SIG-M5 (cell line): ENCODE results near the gene GALNT9.

Experiments
- DNase-seq: peaks from one replicate; lab custom pipeline; 2025; lab: John Stamatoyannopoulos, UW

Gene GALNT9

GRCh38 chr12:132292328-132293319 is 36.8 kb downstream of the GALNT9 start:
- no peak for DNase-seq

GRCh38 chr12:132291402-132292175 is 37.8 kb downstream of the GALNT9 start:
- DNase-seq, result no peak

- no peak for DNase-seq
Observed at GRCh38 chr12:132290203-132290540, 39.2 kb downstream of the GALNT9 start.

- DNase-seq, result no peak
Observed at GRCh38 chr12:132289356-132290202, 39.8 kb downstream of the GALNT9 start.

- no peak for DNase-seq
Observed at GRCh38 chr12:132288516-132289215, 40.7 kb downstream of the GALNT9 start.

- no peak for DNase-seq
Observed at GRCh38 chr12:132287391-132288238, 41.8 kb downstream of the GALNT9 start.

- DNase-seq, result no peak
Observed at GRCh38 chr12:132286912-132287311, 42.5 kb downstream of the GALNT9 start.

- DNase-seq, result no peak
Observed at GRCh38 chr12:132285991-132286681, 43.3 kb downstream of the GALNT9 start.

GRCh38 chr12:132284827-132285741 is 44.3 kb downstream of the GALNT9 start:
- no peak for DNase-seq

- no peak for DNase-seq
Observed at GRCh38 chr12:132284071-132284826, 45.1 kb downstream of the GALNT9 start.

GRCh38 chr12:132282950-132283771 is 46.2 kb downstream of the GALNT9 start:
- no peak for DNase-seq

GRCh38 chr12:132282031-132282949 is 47.1 kb downstream of the GALNT9 start:
- DNase-seq, result no peak

GRCh38 chr12:132281038-132281437 is 48.4 kb downstream of the GALNT9 start:
- DNase-seq, result no peak

- no peak for DNase-seq
Observed at GRCh38 chr12:132280406-132280805, 49.0 kb downstream of the GALNT9 start.

- DNase-seq, result no peak
Observed at GRCh38 chr12:132279930-132280329, 49.5 kb downstream of the GALNT9 start.
